H1 (cell line): Measurements from ENCODE around the gene KLHL35.

Experiments used
- CREB1 ChIP-seq: IDR thresholded peaks from 2 replicates; pipeline ENCODE4 v1.6.1; 2012; ENCODE audit warnings: inconsistent platforms
- CTCF ChIP-seq, 3 experiments: IDR thresholded peaks; 1 replicate in 2 of 3; 2 replicates in 1 of 3; pipeline versions ENCODE4 v1.5.1 to v1.6.1; 2011; ENCODE audit warnings: low read length in 3 of 3, mild to moderate bottlenecking in 3 of 3, inconsistent platforms in 2 of 3, low read depth in 1 of 3, moderate library complexity in 1 of 3; ENCODE audit not compliant: insufficient read depth in 1 of 3; ENCODE audit errors: control extremely low read depth in 1 of 3
- EGR1 ChIP-seq: IDR thresholded peaks from 2 replicates; pipeline ENCODE4 v1.6.1; 2011; ENCODE audit warnings: low read depth, low read length, borderline replicate concordance
- EZH2 ChIP-seq: fragments of 200-600 bp; sonication (generic); IDR thresholded peaks from 2 replicates; pipeline ENCODE4 v1.7.1; 2012; ENCODE audit warnings: low read depth, mild to moderate bottlenecking, moderate library complexity, low read length, inconsistent platforms; ENCODE audit not compliant: severe bottlenecking
- USF2 ChIP-seq: IDR thresholded peaks from 2 replicates; pipeline ENCODE4 v1.6.1; 2011; ENCODE audit warnings: low read length, improper control_type of control experiment
- YY1 ChIP-seq: IDR thresholded peaks from 2 replicates; pipeline ENCODE4 v1.6.1; 2011; ENCODE audit warnings: low read depth, mild to moderate bottlenecking, low read length

- TF ChIP-seq USF2 = no peak
- TF ChIP-seq CREB1 = no peak
- no peak for TF ChIP-seq EZH2
- no peak for TF ChIP-seq EGR1
- TF ChIP-seq CTCF (IDR thresholded peaks at IDR 0.05; ENCODE audit: control extremely low read depth in 1 of 3, insufficient read depth in 1 of 3, low read depth in 1 of 3, low read length in 3 of 3) = no peak
- TF ChIP-seq YY1 = no peak
Observed at GRCh38 chr11:75389925-75390324, 43.1 kb downstream of the KLHL35 start.
